ENCODE data around the gene FAM110D.
A peak's percentile ranks its signal among the peaks of the same experiment; 100 is the strongest.

Gene FAM110D

DNA sequence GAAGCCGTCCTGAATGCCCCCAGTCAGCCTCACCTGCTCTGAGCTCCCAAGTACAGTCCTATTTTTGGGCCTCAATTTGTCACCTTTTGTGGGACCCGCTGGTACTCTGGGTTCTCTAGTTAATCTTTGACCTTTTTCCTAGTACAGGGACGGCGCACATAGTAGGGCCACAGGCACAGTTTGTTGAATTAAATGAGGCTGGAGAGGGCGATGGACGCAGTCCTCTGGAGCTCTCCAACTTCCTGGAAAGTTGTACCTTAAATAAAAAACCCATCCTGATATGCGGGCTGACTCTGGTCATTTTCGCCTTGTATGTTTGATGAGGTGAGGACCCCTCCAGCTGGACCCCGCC lies 4.8 kb downstream of the FAM110D start:
- DNase-seq (ENCODE audit: low spot score): no peak

DNA sequence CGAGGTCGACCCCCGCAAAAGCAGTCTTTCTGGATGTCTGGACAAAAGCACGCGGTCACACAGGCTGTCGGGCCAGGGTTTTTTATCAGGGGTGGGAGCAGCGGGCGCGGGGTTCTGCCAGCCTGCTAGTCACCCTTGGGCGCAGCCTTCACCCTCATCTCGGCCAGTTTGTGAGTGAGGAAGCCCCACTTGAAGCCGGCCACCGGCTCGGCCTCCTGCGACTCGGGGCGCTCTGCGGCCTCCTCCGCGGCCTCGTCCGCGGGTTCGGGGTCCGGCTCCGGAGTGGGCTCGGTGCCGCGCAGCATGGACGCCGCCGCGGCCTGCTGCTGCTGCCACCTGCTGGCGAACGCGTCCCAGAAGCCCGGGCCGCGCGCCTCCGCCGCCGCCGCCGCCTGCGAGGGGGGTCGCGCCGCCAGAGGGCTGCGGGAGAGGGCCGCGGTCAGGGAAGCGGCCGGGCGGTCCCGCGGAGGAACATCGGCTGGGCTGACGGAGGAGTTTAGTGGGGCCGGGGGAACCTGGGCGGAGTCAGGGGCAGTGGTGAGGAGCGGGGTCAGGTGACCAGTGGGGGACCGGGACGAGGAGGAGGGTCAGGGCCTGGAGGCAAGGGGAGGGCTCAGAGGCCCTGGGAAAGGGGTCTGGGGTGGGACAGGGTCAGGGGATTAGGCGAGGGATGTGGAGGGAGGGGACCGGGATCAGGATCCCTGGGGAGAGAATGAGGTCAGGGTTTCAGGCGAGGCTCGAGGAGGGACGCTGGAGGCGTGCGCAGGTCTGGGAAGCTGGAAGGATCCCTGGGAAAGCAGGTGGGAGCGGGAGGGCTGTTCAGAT lies 5.4 kb downstream of the FAM110D start:
- peak; percentile 72 for DNase-seq (ENCODE audit: low spot score)

DNA sequence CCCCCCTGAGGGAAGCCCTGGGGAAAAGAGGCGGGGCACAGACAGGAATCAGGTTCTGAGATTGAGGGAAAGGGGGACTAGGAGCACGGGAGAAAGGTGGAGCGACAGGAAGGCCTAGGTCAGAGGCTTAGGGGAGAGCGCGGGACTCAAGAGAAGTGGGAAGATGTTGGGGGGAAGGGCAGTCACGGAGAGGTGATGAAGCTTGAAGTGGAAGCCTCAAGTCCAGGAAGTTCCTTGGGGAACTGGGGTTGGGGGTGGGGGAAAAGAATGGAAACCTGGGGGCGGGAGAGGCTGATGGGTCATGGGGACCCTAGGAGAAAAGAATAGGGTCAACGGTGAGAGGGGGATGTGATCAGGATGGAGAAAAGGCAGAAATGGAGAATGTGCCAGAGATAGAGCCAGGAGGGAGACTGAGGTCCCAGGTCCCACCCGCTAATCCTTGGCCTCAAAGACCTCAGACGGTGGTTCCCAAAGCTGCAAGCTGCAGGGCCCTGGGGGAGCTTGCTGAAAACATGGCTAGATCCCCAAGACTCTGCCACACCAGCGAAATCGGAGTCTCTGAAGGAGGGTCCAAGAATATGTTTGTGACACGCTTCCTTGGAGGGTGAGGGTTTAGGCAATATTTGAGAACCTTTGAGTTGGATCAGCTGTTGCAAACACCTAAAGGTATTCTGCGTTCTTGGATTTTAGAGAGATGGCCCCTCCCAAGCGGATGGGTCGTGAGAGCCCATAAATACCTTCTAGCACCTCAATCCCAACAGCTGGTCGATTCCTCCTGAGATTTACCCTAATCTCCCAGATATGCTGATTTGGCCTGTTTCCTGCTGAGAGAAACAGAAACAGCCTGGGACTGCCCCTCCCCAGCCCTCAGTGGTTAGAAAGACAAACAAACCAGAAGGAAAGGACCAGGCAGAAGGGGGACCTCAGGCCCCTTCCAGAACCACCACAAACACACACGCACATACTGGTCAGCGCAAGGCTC lies 6.3 kb downstream of the FAM110D start:
- peak; percentile 60 for DNase-seq (ENCODE audit: low spot score)

DNA sequence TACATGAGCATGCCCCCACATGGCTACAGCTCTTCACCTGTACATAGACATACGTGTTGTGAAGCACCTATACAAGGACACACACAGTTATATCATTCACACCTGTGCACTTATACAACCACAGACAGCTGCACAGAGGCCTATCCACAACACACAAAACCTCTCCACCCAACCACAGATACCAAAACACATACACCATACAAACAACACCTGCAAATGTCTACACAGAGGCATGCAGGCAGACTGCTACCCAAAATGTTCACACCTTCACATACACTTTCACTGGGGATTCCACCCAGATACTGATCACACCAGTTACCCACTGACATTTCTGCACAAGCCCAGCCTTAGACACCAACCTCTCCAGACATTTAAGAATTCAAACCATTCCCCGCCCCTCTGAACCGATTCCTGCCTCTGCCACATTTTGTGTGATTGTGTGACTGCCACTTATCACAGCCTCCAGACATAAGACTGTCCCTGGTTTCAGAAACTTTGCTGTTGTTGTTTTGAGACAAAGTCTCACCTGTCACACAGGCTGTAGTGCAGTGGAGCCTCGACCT lies 7.9 kb downstream of the FAM110D start:
- no peak for DNase-seq (ENCODE audit: low spot score)

DNA sequence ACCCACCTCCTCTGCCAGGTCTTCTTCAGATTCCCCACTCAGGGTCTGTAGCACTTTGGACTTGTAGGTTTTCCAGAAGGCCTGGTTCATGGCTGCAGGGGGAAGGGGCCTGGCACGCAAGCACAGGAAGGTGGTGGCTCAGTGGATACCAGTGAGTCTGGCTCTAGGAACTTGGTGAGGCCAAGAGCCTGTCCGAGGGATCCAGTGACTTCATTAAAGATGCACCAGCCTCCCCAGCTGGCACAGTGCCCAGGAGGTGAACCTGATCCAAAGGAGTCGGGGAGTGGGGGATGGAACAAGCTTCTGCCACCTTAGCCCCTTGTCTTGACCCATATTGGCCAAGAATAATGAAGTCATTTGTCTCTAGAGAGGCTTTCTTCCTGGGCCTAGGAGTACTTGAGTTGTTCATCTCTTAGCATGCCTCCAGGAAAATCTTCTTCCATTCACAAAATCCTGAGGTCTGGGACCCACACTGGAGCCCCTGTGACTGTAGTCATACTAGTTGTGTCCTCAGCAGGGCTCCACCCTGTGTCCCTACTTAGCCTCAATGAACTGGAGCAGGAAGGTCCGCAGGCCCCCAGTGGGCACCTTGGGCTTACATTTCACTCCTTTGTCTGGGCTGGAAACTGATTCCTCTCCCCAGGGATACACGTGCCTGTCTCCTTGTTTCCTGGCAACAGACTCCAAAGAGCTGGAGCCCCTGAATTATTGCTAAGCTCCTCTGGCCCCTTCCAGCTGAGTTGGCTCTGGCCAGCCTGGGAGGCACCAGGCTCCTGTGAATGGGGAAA lies 9.7 kb downstream of the FAM110D start, which contains the start of gene C1orf232:
Gene C1orf232 (minus strand): TSS at position 554 of the 788 bp plus-strand sequence. CDS start 464 bp downstream, at position 90.
- no peak for DNase-seq (ENCODE audit: low spot score)

DNA sequence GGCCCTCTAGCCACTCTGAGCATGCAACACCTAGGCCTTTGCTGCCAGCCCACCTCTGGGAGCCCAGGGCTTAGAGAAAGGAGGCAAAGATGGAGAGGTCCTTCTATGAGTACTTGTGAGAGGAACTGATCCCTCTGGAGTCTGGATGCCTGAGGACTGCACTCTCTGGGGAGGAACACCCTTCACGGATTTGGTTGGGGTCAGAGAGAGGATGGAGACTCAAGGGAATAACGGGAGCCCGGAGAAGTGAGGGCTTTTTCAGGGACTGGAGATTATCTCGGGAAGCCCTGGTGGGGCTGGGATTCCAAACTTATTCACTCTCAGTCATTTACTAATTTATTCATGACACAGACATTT lies 10.3 kb downstream of the FAM110D start:
- DNase-seq (ENCODE audit: low spot score): no peak

DNA sequence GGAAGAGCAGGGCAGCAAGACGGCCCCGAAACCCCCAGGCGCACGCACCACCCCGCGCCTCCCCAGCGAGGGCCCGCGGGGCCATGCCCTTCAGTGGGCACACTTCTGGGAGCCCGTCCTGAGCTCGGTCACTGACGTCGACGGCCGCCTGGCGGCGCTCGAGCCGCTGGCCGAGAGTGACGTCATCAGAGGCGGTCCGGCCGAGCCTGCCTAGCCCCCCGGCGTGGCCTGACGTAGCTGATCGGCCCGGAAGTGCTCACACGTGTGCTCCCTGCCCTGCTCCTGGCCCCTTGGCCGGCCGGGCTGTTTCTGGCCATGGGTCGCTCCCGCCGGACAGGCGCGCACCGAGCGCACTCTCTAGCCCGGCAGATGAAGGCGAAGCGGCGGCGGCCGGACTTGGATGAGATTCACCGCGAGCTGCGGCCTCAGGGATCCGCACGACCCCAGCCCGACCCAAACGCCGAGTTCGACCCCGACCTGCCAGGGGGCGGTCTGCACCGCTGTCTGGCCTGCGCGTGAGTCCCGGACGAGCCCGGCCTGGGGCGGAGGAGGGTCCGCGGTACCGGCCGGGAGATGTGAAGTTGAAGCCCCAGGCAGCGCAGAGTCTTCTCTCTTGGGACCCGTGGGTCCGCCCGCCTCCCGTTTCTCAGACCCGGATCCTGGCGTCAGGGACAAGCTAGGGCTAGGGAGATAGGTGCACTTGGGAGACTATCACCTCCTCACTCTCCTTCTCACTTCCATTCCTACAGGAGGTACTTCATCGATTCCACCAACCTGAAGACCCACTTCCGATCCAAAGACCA lies 11.0 kb downstream of the FAM110D start, which contains the start of gene ZNF593:
Gene ZNF593 (plus strand): TSS at position 240 of the 803 bp plus-strand sequence. CDS start 76 bp downstream, at position 316.
- DNase-seq (ENCODE audit: low spot score): peak; percentile 99

DNA sequence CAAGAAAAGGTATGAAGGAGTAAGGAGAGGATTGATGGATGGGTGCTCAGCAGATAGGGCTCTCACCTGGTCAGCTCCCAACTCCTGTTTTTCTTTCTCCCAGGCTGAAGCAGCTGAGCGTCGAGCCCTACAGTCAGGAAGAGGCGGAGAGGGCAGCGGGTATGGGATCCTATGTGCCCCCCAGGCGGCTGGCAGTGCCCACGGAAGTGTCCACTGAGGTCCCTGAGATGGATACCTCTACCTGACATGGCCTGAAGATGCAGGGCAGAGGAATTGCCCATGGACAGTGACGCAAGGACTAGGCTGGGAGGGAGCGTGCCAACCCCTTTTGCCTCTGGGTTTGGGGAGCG lies 11.6 kb downstream of the FAM110D start:
- no peak for DNase-seq (ENCODE audit: low spot score)

DNA sequence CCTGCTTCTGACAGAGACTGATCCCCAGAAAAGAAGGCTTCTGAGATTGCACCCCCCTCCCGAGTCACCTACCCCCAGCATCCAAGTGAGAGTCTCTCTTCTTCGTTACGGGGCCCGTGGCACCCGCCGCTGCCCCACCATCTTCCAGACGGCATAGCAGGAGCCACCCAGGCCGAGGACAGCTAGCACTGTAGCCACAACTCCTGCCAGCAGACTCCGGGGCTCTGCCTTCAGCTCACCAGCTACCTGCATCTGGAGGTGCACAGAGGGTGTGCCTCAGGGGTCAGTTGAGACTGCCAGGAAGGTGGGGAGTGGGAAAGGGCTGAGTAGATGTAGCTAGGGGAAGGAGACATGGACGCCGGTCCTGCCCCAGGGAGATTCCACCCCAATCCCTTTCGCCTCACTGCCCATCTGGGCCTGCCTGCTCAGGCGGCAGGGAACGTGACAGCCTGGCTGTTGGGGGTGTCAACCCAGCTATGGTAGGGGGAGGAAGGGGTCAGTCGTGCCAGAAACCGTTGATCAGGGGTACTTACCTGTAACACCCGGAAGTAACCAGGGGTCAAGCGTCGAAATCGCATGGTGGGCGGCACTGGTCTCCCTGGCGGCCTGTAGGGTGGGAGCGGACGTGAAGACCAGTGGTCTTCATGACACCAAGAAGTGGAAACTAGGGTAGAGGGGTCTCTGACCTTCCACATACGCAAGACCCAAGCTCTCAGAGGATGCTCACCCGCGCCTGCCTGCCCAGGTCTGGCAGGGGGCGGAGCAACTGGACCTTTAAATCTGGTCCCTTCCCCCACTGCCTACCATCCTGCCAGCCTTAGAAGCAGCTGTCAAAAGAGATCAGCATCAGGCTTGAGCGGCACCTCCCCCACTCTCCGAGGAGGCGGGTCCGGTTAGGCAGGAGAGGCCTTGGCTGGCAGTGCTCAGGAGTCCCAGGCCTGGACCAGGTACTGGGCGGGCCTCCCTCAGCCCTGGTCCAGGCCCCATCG lies 12.5 kb downstream of the FAM110D start, which contains the start of gene ZNF593OS:
Gene ZNF593OS (minus strand): TSS at position 749 of the 989 bp plus-strand sequence. CDS start 171 bp downstream, at position 578.
- DNase-seq (ENCODE audit: low spot score): no peak

DNA sequence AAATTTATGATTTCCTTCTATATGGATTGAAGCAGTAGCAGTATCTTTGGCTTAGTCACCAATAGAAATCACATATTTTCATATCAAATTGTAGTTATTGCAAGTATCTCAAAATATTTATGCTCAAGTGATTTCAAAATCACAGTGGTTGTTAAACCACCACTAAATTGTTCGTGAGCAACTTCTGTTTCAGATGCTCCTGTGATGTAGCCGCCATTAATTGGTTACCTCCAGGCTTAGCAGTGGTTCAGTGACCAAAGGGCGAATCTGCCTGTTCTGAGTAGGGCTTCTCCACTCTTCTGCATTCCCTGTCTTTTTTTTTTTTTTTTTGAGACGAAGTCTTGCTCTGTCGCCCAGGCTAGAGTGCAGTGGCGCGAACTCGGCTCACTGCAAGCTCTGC lies 16.5 kb downstream of the FAM110D start:
- no peak for DNase-seq (ENCODE audit: low spot score)

DNA sequence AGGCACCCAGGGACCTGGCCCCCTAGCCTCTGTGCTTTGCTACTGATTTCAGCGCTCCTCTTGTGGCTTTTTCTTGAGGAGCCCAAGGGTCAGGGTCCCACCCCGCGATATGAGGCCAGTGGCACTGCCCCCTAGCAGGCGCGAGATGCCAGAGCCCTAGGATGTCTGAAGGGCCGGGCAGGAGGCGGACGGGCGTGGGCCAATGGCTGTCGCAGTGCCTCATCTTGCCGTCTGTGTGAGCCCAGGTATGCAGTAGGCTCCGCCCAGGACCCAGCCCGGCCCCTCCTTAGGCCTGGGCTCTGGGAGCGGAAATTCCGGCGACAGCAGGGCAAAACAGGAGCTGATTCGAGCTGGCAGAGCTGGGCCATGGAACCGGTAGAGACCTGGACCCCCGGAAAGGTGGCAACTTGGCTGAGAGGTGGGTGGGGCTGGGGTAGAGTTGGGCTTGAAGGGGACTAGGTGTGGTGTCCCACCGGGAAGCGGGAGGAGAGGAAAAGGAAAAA lies 18.4 kb downstream of the FAM110D start, which contains the start of gene CNKSR1:
Gene CNKSR1 (plus strand): TSS at position 310 of the 503 bp plus-strand sequence. CDS start 57 bp downstream, at position 367.
- DNase-seq (ENCODE audit: low spot score): no peak

DNA sequence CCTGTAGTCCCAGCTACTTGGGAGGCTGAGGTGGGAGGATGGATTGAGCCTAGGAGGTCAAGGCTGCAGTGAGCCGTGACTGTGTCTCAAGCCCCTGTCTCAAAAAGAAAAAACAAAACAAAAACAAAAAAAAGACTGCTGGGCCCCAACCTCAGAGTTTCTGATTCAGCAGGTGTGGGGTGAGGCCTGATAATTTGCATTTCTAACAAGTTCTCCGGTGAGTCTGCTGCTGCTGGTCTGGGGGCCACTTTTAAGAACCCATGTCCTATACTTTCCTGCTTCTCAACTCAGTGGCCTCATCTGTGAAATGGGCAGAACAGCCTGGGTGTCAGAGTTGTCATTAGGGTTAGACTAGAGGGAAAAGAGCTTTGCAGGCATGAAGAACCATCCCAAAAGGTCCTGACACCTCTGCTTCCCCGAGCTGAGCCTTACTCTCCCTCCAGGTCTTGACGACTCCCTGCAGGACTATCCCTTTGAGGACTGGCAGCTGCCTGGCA lies 21.2 kb downstream of the FAM110D start:
- no peak for DNase-seq (ENCODE audit: low spot score)

DNA sequence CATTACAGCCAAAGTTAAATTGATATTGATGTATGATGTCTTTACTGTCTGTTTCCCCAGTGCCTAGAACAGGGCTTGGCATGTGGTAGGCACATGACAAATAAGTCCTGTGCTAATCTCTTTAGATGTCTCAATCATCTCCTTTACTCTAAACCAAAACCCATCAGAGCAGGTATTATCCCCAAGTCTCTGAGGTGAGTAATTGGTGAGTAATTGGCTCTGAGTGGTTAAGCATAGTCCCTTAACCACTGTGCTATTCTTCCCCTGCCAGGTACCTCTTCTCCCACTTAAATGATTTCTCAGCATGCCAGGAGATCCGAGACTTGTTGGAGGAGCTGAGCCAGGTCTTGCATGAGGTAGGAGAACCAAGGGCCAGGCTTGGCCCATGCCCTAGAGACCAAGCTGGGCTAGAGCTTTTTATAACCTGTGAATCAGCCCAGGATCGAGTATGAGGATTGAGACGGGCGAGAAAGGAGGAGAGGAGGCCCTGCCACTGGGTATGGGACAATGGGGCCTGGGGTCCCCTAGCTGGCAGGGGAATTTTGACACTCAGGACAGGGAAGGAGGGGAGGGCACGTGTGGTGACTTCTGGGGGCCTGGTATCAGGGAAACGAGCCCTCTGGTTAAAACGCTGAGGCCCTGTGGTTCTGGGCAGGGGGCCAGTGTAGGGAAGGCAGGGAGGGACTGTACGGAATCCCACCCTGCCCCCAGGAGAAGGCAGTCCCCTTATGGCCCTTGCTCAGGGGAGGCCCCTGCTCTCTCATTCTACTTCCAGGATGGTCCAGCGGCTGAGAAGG lies 22.9 kb downstream of the FAM110D start:
- DNase-seq (ENCODE audit: low spot score): no peak

DNA sequence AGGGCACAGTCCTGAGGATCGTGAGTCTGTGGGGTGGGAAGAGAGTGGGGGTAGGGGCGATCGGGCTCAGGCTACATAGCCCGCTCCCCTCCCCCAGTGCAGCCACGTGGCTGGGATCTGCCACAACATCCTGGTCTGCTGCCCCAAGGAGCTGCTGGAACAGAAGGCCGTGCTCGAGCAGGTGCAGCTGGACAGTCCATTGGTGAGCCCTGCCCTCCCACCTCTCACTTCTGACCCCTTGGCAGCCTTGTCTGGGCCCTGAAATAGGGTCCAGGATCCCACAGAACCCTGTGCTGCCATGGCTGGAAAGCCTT lies 23.5 kb downstream of the FAM110D start:
- no peak for DNase-seq (ENCODE audit: low spot score)

DNA sequence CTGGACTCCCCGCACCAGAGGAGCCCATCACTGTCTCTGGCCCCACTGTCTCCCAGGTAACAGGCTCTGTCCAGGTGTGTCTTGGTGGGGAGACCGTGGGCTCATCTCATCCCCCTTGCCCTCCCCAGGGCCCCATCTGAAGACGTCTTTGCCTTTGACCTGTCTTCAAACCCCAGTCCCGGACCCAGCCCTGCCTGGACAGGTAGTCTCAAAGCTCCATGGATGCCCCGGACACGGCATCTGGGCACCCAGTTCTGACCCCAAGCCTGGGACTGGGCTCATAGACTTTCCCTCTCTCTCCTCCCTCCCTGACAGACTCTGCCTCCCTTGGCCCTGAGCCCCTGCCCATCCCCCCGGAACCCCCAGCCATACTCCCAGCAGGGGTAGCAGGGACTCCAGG lies 25.2 kb downstream of the FAM110D start:
- DNase-seq (ENCODE audit: low spot score): no peak

DNA sequence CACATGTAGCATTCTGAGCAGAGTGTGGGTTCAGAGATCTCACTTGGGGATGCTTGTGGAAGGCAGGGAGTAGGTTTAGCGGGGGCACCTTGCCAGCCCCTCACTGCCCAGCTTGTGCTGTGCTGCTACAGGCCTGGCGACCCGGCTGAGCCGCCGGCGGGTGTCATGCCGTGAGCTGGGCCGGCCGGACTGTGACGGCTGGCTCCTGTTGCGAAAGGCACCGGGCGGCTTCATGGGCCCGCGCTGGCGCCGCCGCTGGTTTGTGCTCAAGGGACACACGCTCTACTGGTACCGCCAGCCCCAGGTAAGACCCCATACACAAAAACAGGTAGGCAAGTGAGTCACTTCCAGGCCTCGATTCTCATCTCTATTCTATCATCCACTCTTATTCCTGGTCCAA lies 26.0 kb downstream of the FAM110D start:
- DNase-seq (ENCODE audit: low spot score): no peak

DNA sequence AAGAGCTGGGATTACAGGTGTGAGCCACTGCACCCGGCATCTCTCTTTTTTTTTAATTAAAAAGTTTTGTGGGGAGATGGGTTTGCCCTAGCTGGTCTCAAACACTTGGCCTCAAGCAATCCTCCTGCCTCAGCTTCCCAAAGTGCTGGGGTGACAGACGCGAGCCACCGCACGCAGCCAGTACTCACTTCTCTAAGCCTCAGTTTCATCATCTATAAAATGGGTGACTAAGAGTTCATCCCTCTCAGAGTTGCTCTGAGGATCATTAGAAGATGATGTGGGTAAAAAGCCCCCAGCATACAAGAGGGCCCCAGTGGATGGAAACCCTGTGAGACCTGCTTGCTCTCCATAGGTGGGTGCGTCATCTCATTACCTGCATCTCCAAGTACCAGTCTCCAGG lies 29.0 kb downstream of the FAM110D start:
- DNase-seq (ENCODE audit: low spot score): no peak

DNA sequence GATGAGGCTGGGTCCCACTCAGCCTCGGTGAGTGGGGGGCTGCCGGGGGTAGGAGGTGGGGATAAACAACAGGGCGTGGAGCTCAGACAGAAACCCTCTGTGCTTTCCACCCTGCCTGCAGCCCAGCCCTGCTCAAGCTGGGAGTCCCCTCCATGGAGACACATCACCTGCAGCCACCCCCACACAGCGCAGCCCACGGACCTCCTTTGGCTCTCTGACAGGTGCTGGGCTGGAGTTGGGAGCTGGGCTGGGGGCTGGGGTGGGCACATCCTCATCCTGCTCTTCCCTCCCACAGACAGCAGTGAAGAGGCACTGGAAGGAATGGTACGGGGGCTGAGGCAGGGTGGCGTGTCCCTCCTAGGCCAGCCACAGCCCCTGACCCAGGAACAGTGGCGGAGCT lies 29.6 kb downstream of the FAM110D start:
- no peak for DNase-seq (ENCODE audit: low spot score)

All from hepatic stellate cell (primary cell).